Right lobe of liver (tissue), 6 donors: Measurements from ENCODE around the gene ADCY5. TPM values are rescaled to one million over a fixed set of nuclear protein-coding genes. Genes with fewer than 3 reads are reported as not detected.

ENCODE experiments used
- ATAC-seq, 4 donors: fragments of 200-7000 bp; cut with Tn5 transposase; one replicate each; pipeline ENCODE4 v1.9.1; 2020; ENCODE audit warnings: mild to moderate bottlenecking in 4 of 4, moderate library complexity in 4 of 4
- DNase-seq, 3 donors: peaks; one replicate each; pipeline ENCODE4 v3.0.0-alpha.2; 2020
- H3K27ac ChIP-seq, 3 donors: fragments of 200-600 bp; one replicate each; pipeline ENCODE4 v1.8.0; 2022
- H3K27me3 ChIP-seq, 2 donors: fragments of 200-600 bp; one replicate each; pipeline ENCODE4 v1.8.0; 2022
- H3K36me3 ChIP-seq, 4 donors: fragments of 200-600 bp; sonication (generic) in 1 of 4; one replicate each; pipeline versions ENCODE4 v1.5.1 to v1.8.0; 2017 to 2022; ENCODE audit warnings: control low read depth in 1 of 4
- H3K4me1 ChIP-seq, 4 donors: fragments of 200-600 bp; sonication (generic) in 1 of 4; one replicate each; pipeline versions ENCODE4 v1.5.1 to v1.8.0; 2017 to 2022; ENCODE audit warnings: control low read depth in 1 of 4
- H3K4me3 ChIP-seq, 3 donors: fragments of 200-600 bp; one replicate each; pipeline ENCODE4 v1.8.0; 2022
- H3K9me3 ChIP-seq, 4 donors: fragments of 200-600 bp; sonication (generic) in 1 of 4; one replicate each; pipeline versions ENCODE4 v1.5.1 to v1.8.0; 2017 to 2022; ENCODE audit warnings: control low read depth in 1 of 4
- POLR2A ChIP-seq: fragments of 450-650 bp; IDR thresholded peaks from one replicate; pipeline ENCODE4 v1.6.1; 2017; ENCODE audit warnings: antibody characterized with exemption, mild to moderate bottlenecking
- WGBS: methylation state at CpG from one replicate; pipeline ENCODE4 v1.1.6; 2018; ENCODE audit warnings: low coverage, low lambda C conversion rate; ENCODE audit not compliant: insufficient coverage; ENCODE audit errors: missing lambda C conversion rate; 5-methylcytosine and 5-hydroxymethylcytosine counted together
- intact Hi-C, 2 donors: fragments of 100-400 bp; cut with DNase I; formaldehyde crosslinking; loops; one replicate each; pipeline versions ENCODE4 v1.11.2 to v1.14.1; 2022
- total RNA-seq, 6 experiments: library from RNA; depleted of rRNA in 2 of 6; stranded (reverse); fragments of >200 nt in 2 of 6; fragmentation: NEBNext Ultra II Directional in 3 of 6; extraction: Animal tissue kit (Norgen Biotek cat#: 25700) in 3 of 6; gene quantifications; one replicate each; pipeline versions ENCODE4 v1.1.0 to v1.2.4, GENCODE V29; 2016 to 2023
- TF ChIP-seq, protein P1 (sequence below), 4 donors: fragments of 200-600 bp in 3 of 4; fragments of 450-650 bp in 1 of 4; IDR thresholded peaks; one replicate each; pipeline versions ENCODE4 v1.5.1 to v1.8.0; 2016 to 2022; ENCODE audit warnings: antibody characterized with exemption in 4 of 4, mild to moderate bottlenecking in 2 of 4
- donor health status: DM: no; HTN: yes; CAD: no.
- donor health status: DM: no; HTN: no; CAD: no.
- donor health status: DM: no; HTN: no; CAD: no.
- donor health status: DM: no; HTN: yes; CAD: no.
- donor health status: DM: no; HTN: yes; CAD: no.

Gene ADCY5
- total RNA-seq, 6 experiments from 2014 or later, result 1.9 to 3.7 (median 2.7) TPM

DNA sequence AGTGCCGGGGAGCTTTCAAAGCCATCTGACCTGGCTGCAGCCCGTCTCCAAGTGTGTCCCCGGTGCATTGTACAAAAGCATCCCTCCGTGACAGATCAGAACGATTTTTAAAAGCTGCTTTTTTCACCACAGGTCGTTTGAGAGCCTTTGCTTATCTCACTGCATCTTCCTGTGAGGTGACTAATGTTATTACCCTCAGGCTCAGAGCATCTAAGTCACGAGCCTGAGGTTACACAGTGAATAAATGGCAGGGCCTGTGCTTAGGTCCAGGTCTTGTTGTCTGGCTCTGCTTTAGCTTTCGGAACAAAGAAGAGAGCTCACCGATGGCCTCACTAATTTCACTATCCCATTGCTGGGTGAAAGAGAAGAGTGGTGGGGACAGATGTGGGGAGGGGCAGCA lies 163.8 kb downstream of the ADCY5 start:
- TF ChIP-seq, protein P1, sequence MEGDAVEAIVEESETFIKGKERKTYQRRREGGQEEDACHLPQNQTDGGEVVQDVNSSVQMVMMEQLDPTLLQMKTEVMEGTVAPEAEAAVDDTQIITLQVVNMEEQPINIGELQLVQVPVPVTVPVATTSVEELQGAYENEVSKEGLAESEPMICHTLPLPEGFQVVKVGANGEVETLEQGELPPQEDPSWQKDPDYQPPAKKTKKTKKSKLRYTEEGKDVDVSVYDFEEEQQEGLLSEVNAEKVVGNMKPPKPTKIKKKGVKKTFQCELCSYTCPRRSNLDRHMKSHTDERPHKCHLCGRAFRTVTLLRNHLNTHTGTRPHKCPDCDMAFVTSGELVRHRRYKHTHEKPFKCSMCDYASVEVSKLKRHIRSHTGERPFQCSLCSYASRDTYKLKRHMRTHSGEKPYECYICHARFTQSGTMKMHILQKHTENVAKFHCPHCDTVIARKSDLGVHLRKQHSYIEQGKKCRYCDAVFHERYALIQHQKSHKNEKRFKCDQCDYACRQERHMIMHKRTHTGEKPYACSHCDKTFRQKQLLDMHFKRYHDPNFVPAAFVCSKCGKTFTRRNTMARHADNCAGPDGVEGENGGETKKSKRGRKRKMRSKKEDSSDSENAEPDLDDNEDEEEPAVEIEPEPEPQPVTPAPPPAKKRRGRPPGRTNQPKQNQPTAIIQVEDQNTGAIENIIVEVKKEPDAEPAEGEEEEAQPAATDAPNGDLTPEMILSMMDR (IDR thresholded peaks at IDR 0.05), result no peak
- TF ChIP-seq POLR2A, result no peak
- DNase-seq, result no peak
- H3K9me3 ChIP-seq, result no peaks in the 10 kb centered on the region
- no peaks in the 10 kb centered on the region for H3K4me1 ChIP-seq
- intact Hi-C loops, result no loop called here
- no peaks in the 10 kb centered on the region for H3K36me3 ChIP-seq
- 57% methylated on average over 7 of the region's 9 CpGs for WGBS
- H3K27ac ChIP-seq, result no peak overlapping the region
- no peaks in the 10 kb centered on the region for H3K27me3 ChIP-seq
- no peak for ATAC-seq
- H3K4me3 ChIP-seq, result no peak overlapping the region

DNA sequence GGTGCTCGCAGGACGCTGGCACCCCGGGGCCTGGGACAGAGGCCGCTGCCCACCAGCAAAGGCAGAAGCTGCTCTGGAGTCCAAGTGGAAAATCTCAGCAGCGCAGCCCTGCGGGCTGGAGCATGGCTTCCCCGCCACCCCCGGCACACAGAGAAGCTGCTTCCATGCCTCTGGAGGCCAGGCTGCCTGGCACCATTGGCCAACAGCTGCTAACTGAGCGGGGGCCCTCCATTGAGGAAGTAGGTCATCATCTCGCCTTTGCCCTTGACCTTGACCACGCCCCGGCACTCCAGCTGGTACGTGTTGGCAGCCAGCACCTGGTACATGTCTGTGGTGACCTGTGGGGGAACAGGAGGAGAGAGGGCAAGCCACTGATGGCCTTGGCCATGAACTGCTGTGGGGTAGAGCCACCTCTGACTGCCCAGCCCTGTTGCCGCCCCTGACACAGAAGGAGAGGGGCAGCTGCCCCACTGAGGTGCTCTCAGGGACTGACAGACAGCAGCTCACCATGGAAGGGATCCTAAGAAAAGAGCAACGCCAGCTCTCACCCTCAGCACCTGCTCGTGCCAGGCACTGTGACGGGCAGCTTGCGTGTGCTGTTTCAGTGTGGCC lies 164.4 kb downstream of the ADCY5 start:
- Histone ChIP-seq H3K27ac (no peak overlapping the region), H3K9me3 (no peaks in the 10 kb centered on the region), H3K36me3 (no peaks in the 10 kb centered on the region), H3K27me3 (no peaks in the 10 kb centered on the region), H3K4me3 (no peak overlapping the region), H3K4me1 (no peaks in the 10 kb centered on the region)
- intact Hi-C loops, result no loop called here
- DNase-seq, result no peak
- TF ChIP-seq, protein P1 (IDR thresholded peaks at IDR 0.05), result no peak
- no peak for TF ChIP-seq POLR2A
- peak in 2 of 4 donors; percentile 4 to 26 for ATAC-seq
- WGBS, result 0% methylated on average over 1 of the region's 18 CpGs

DNA sequence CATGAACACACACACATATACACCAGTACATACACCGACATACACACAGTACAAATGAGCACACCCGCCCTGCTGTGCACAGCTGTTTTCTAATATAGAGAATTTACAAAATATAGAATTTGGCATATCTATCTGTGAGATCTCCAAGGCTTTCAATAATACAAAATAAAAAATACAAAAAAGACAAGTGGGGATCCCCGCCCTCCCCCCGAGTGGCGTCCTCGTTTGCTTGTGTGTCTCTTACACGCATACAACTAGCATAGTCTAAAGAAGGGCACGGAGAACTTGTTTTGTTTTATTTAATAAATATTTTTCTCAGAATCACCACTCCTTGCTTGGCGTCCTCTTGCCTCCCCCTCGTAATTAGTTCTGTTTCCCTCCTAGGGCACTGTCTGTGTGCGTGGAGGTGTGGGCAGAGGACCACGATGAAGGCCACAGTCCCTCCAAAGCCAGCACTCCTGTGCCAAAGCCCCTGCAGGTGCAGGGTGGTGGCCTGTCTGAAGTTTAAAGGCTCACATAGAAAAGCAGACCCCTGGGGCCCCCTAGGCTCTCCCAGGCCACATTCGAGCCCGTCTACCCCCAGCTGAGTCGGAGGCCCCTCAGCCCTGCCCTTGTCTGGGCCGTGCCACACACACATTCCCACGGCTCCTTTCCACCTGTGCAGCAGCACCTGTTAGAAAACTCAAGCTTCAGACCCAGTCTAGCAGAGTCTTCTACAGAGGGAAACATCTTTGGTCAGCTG lies 165.1 kb downstream of the ADCY5 start:
- Histone ChIP-seq H3K27ac (no peak overlapping the region), H3K4me3 (no peak overlapping the region), H3K9me3 (no peaks in the 10 kb centered on the region), H3K27me3 (no peaks in the 10 kb centered on the region), H3K4me1 (no peaks in the 10 kb centered on the region), H3K36me3 (no peaks in the 10 kb centered on the region)
- no peak for TF ChIP-seq POLR2A
- TF ChIP-seq, protein P1 (IDR thresholded peaks at IDR 0.05), result no peak
- intact Hi-C loops, result no loop called here
- no peak for DNase-seq
- ATAC-seq, result no peak
- 84% methylated on average over 13 of the region's 17 CpGs for WGBS

DNA sequence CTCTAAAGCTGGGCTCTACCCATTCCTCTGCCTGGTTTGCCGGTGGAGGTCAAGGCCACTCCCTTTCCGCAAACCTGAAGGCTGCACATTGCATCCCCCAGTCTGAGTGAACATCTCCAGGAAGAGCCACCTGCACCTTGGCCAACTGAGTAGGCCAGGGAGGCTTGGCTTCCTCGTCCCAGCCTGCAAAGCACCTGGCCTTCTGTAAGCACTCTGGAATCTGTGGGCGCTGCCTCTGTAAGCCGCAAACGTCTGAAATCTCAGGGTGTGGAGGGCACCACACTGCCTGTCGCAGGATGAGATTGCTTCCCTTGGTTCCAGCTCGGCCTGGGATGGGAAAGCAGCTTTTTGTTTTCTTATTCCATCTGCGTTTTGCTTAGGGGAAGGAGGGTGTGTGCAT lies 165.8 kb downstream of the ADCY5 start:
- H3K4me1 ChIP-seq, result no peaks in the 10 kb centered on the region
- H3K27me3 ChIP-seq, result no peaks in the 10 kb centered on the region
- intact Hi-C loops, result no loop called here
- no peak for TF ChIP-seq POLR2A
- WGBS, result 76% methylated on average over 5 of the region's 9 CpGs
- no peaks in the 10 kb centered on the region for H3K36me3 ChIP-seq
- DNase-seq (no peak), ATAC-seq (no peak)
- H3K9me3 ChIP-seq, result no peaks in the 10 kb centered on the region
- no peak overlapping the region for H3K4me3 ChIP-seq
- H3K27ac ChIP-seq, result no peak overlapping the region

DNA sequence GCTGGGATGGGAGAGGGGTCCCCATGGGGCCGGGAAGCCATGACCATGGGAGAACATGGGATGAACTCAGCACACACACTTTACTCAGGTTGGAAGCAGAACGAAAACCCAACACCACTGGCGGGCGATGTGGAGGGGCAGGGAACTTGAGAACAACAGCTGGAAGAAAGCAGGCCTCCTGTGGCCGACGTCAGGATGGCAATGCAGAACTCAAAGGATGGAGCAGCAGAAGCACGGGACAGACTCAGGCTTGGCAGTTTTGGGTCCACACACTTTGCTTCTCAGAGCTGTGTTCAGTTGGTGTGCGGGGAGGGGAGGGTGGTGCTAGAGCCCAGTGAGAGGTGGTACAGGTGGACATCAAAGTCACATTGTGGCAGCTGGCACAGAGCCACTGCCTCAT lies 166.4 kb downstream of the ADCY5 start:
- 72% methylated on average over 6 of the region's 8 CpGs for WGBS
- TF ChIP-seq, protein P1 (IDR thresholded peaks at IDR 0.05), result no peak
- TF ChIP-seq POLR2A, result no peak
- Histone ChIP-seq H3K36me3 (no peaks in the 10 kb centered on the region), H3K4me3 (no peak overlapping the region), H3K4me1 (no peaks in the 10 kb centered on the region), H3K9me3 (no peaks in the 10 kb centered on the region), H3K27me3 (no peaks in the 10 kb centered on the region), H3K27ac (no peak overlapping the region)
- ATAC-seq (no peak), DNase-seq (no peak)
- intact Hi-C loops, result no loop called here
